Right lobe of liver (tissue), 6 donors: ENCODE measurements around the gene CAMKMT. TPM values are rescaled to one million over a fixed set of nuclear protein-coding genes. Genes with fewer than 3 reads are reported as not detected.

ENCODE experiments used
- ATAC-seq, 4 donors: fragments of 200-7000 bp; cut with Tn5 transposase; one replicate each; pipeline ENCODE4 v1.9.1; 2020; ENCODE audit warnings: mild to moderate bottlenecking in 4 of 4, moderate library complexity in 4 of 4
- DNase-seq, 3 donors: peaks; one replicate each; pipeline ENCODE4 v3.0.0-alpha.2; 2020
- H3K27ac ChIP-seq, 3 donors: fragments of 200-600 bp; one replicate each; pipeline ENCODE4 v1.8.0; 2022
- H3K27me3 ChIP-seq, 2 donors: fragments of 200-600 bp; one replicate each; pipeline ENCODE4 v1.8.0; 2022
- H3K36me3 ChIP-seq, 4 donors: fragments of 200-600 bp; sonication (generic) in 1 of 4; one replicate each; pipeline versions ENCODE4 v1.5.1 to v1.8.0; 2017 to 2022; ENCODE audit warnings: control low read depth in 1 of 4
- H3K4me1 ChIP-seq, 4 donors: fragments of 200-600 bp; sonication (generic) in 1 of 4; one replicate each; pipeline versions ENCODE4 v1.5.1 to v1.8.0; 2017 to 2022; ENCODE audit warnings: control low read depth in 1 of 4
- H3K4me3 ChIP-seq, 3 donors: fragments of 200-600 bp; one replicate each; pipeline ENCODE4 v1.8.0; 2022
- H3K9me3 ChIP-seq, 4 donors: fragments of 200-600 bp; sonication (generic) in 1 of 4; one replicate each; pipeline versions ENCODE4 v1.5.1 to v1.8.0; 2017 to 2022; ENCODE audit warnings: control low read depth in 1 of 4
- CTCF ChIP-seq, 4 donors: fragments of 200-600 bp in 3 of 4; fragments of 450-650 bp in 1 of 4; IDR thresholded peaks; one replicate each; pipeline versions ENCODE4 v1.5.1 to v1.8.0; 2016 to 2022; ENCODE audit warnings: antibody characterized with exemption in 4 of 4, mild to moderate bottlenecking in 2 of 4
- POLR2A ChIP-seq: fragments of 450-650 bp; IDR thresholded peaks from one replicate; pipeline ENCODE4 v1.6.1; 2017; ENCODE audit warnings: antibody characterized with exemption, mild to moderate bottlenecking
- WGBS: methylation state at CpG from one replicate; pipeline ENCODE4 v1.1.6; 2018; ENCODE audit warnings: low coverage, low lambda C conversion rate; ENCODE audit not compliant: insufficient coverage; ENCODE audit errors: missing lambda C conversion rate; 5-methylcytosine and 5-hydroxymethylcytosine counted together
- intact Hi-C, 2 donors: fragments of 100-400 bp; cut with DNase I; formaldehyde crosslinking; loops; one replicate each; pipeline versions ENCODE4 v1.11.2 to v1.14.1; 2022
- total RNA-seq, 6 experiments: library from RNA; depleted of rRNA in 2 of 6; stranded (reverse); fragments of >200 nt in 2 of 6; fragmentation: NEBNext Ultra II Directional in 3 of 6; extraction: Animal tissue kit (Norgen Biotek cat#: 25700) in 3 of 6; gene quantifications; one replicate each; pipeline versions ENCODE4 v1.1.0 to v1.2.4, GENCODE V29; 2016 to 2023
- donor health status: DM: no; HTN: yes; CAD: no.
- donor health status: DM: no; HTN: no; CAD: no.
- donor health status: DM: no; HTN: no; CAD: no.
- donor health status: DM: no; HTN: yes; CAD: no.
- donor health status: DM: no; HTN: yes; CAD: no.

CAMKMT gene
- total RNA-seq, 6 experiments from 2014 or later = 2.0 to 7.4 (median 5.2) TPM

GRCh38 chr2:44668336-44668735 lies 306.6 kb downstream of the CAMKMT start:
- peak; percentile 52 to 68 (median 58) for ATAC-seq
- peak; percentile 12 to 50 (median 40) for TF ChIP-seq CTCF (IDR thresholded peaks at IDR 0.05)
- no peak for TF ChIP-seq POLR2A

GRCh38 chr2:44671276-44671675 lies 309.5 kb downstream of the CAMKMT start:
- Histone ChIP-seq H3K36me3 (no peaks in the 10 kb centered on the region), H3K4me1 (no peaks in the 10 kb centered on the region), H3K9me3 (no peaks in the 10 kb centered on the region), H3K4me3 (no peak overlapping the region), H3K27ac (no peak overlapping the region), H3K27me3 (no peaks in the 10 kb centered on the region)
- WGBS = 84% methylated on average over 2 of the region's 2 CpGs
- intact Hi-C loops = no loop called here
- ATAC-seq = no peak
- no peak for TF ChIP-seq CTCF (IDR thresholded peaks at IDR 0.05)
- no peak for DNase-seq

More at GRCh38 chr2:44668336-44668735, 306.6 kb downstream of the CAMKMT start:
- no peak for DNase-seq
- no peaks in the 10 kb centered on the region for H3K27me3 ChIP-seq
- H3K4me1 ChIP-seq = no peaks in the 10 kb centered on the region
- H3K36me3 ChIP-seq = no peaks in the 10 kb centered on the region
- 55% methylated on average over 5 of the region's 5 CpGs for WGBS
- no peaks in the 10 kb centered on the region for H3K9me3 ChIP-seq
- no peak overlapping the region for H3K4me3 ChIP-seq
- intact Hi-C loops = no loop called here
- H3K27ac ChIP-seq = no peak overlapping the region

- 94% methylated on average over 5 of the region's 5 CpGs for WGBS
- ATAC-seq = no peak
Observed at GRCh38 chr2:44671916-44672315, 310.2 kb downstream of the CAMKMT start.

GRCh38 chr2:44672431-44672830 lies 310.7 kb downstream of the CAMKMT start:
- no peaks in the 10 kb centered on the region for H3K27me3 ChIP-seq
- H3K4me1 ChIP-seq = no peaks in the 10 kb centered on the region
- TF ChIP-seq POLR2A (no peak), CTCF (IDR thresholded peaks at IDR 0.05) (no peak)
- H3K4me3 ChIP-seq = no peak overlapping the region
- DNase-seq (no peak), ATAC-seq (no peak)
- no peaks in the 10 kb centered on the region for H3K9me3 ChIP-seq
- intact Hi-C loops = no loop called here
- H3K27ac ChIP-seq = no peak overlapping the region
- 86% methylated on average over 1 of the region's 1 CpG for WGBS
- H3K36me3 ChIP-seq = no peaks in the 10 kb centered on the region

More at GRCh38 chr2:44671916-44672315, 310.2 kb downstream of the CAMKMT start:
- Histone ChIP-seq H3K9me3 (no peaks in the 10 kb centered on the region), H3K4me3 (no peak overlapping the region), H3K27me3 (no peaks in the 10 kb centered on the region), H3K36me3 (no peaks in the 10 kb centered on the region), H3K4me1 (no peaks in the 10 kb centered on the region), H3K27ac (no peak overlapping the region)
- TF ChIP-seq CTCF (IDR thresholded peaks at IDR 0.05) (no peak), POLR2A (no peak)
- DNase-seq = no peak
- intact Hi-C loops = no loop called here
